HG03432 (cell line): Measurements from ENCODE around the gene MST1R.

Source experiments
- ATAC-seq: cut with Tn5 transposase; IDR thresholded peaks from one replicate; pipeline ENCODE4 v1.9.1; 2021; ENCODE audit warnings: mild to moderate bottlenecking, moderate library complexity; ENCODE audit not compliant: unreplicated experiment

The MST1R gene

DNA sequence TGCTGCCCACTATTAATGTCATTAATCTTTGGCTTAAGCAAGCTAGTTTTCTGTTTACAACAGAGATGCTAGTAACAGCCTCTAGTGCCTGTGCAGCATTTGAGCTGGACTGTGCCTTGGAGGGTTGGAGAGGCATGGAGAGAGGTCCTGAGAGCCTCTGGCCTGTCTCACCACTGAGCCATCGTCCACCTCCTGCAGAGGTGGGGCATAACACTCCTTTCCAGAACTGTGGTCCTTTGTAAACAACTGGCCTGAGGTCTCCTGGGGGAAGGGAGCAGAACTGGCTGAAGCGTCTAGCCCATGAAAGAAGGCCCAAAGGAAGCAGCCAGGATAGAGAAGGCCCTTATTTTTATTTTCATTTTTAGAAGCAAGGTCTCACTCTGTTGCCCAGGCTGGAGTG, 24.0 kb downstream of the MST1R start:
- ATAC-seq: no peak

DNA sequence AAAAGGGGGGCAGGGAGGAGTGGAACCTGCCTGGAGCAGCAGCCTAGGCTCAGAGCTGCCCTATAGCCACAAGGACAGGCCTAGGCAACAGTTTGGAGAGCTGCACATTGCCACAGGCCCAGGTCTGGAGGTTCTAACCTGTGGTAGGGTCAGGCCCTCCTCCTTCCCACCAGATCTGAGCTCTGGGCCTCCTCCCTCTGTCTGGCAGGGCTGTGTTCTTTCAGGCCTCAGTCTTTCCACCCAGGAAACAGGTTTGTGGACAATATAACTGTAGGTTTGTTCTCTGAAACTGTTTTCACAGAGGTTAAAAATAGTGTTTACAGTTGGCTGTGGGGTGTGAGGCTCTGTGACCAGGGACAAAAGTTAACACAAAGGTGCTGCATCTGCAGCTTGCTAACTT, 25.0 kb downstream of the MST1R start:
- no peak for ATAC-seq

DNA sequence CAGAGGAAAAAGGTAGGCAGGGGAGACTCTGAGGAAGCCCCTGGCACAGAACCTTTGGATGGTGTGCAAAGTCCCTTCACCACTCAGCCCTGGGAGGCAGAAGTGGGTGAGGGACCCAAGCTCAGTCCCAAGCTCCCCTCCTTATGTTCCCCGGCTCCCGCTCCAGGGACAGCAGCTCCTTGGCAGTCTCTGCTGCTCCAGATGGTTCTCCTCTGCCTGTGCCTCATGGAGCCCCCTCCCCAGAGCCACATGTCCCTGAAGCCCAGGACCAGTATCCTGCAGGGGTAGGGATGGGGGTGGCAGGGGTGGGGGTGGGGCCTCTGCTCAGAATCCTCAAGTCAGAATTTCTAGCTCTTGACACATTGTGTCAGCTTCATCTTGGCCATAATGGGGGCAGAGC, 26.0 kb downstream of the MST1R start:
- no peak for ATAC-seq

DNA sequence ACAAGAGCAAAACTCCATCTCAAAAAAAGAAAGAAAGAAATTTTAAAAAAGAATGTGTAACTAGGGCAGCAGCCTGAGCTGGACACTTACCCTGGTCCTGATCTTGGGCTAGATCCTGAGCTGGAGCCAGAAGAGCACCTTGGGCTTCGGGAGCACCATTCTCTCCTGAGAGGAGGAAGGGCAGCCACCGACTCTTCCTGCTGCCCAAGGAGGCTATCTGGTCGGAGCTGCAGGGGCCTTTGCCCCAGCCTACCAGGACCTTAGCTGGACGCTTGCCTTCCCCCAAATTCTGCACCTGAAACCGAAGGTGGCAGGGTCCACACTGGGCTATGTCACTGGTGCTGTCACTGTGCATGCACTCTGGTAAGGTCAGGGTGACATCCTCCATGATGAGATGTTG, 27.1 kb downstream of the MST1R start:
- no peak for ATAC-seq

DNA sequence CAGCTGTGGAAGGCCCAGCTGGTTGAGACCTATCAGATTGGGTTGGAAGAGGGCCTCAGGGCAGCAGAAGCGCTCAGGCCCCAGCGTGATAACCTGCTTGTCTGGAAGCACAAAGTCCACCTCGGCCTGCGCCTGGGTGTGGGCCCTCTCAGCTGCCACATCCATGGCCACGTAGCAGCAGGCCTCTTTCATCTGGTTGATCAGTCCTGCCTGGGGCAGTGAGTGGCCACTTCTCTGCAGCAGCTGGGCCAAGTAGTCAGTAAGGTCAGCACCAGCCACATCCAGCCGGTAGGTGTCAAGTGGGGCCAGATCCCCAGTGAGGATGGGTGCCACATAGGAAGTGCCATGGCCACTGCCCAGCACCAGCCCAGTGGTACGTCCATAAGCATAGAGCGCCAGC, 30.1 kb downstream of the MST1R start:
- ATAC-seq: no peak

DNA sequence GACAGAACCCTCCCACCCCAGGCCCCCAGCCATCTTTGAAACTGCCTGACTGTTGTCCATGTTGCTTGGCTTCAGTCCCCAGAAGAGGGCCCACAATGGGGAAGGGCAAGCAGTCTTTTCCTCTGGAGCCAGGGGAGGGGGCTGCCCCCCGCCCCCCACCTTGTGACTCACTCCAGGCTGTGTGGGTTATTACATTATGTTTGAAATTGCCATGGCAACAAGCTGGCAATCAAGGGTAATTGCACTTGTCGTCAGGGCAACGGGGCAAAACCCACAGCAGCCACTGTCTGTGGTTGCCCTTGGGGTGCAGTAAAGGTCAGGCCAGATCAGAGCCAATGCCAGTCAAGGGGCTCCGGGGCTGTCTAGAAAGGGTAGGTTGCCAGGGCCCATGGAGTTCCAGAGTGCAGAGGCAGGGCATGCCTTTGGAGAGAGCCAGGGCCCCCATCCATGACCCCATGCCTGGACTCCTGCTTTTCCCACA, 30.8 kb downstream of the MST1R start:
- ATAC-seq: no peak

DNA sequence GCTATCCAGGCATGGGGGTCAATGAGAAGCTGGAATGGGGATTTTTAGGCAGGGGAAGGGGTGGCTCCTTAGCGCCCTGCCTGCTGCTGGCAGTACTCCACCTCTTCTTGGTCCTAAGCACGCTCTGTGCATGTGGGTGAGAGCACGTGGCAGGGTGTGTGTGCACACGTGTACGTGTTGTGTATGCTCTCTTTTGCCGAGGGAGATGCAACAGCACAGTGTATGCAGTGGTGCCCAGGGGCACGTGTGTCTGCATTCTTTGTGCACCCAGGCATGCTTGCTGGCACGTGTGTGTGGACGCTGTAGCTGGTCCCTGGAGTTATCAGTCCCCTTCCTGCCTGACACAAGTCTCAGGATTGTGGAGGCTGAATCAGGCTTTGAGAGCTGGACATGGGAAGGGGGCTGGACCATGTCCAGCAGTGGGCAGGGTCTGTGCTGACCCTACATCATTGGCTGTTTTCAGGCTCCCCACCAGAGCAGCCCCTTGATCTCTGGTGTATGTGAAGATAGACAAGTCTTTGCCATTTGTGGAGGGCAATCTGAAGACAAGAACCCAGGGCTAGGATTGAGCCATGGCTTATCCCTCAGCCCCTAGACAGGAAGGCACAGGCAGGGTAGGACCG, 32.0 kb downstream of the MST1R start:
- no peak for ATAC-seq

DNA sequence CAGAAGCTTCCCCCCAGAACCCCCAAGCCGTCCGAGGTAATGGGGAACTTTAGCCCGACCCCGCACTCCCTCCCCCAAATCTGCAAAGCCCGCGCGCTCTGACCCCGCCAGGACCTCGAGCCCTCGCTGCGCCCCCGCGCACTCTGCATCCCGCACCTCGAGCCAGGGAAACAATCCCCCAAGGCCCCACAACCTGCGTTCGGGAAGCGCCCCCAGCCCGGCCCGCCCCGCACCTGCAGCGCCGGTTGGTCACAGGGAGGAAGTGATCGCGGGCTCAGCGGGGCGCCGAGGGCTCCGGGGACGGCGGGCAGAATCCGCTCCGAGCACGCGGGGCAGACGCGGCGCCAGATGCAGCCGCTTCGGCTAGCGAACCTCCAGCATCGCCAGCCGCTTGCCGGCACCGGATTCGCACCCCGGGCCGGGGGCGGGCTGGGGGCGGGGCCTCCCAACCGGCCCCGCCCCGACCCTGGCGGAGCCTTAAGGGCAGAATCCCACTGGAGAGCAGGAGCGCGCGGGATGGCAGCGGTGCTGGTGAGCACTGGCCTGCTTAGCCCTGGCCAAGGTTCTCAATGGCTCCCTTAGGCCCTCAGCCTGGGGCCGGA, 34.0 kb downstream of the MST1R start, which contains the start of gene CAMKV:
CAMKV (minus strand) TSS at position 382 of the 602 bp plus-strand sequence. CDS start 7,518 bp downstream, outside the sequence.
- no peak for ATAC-seq

DNA sequence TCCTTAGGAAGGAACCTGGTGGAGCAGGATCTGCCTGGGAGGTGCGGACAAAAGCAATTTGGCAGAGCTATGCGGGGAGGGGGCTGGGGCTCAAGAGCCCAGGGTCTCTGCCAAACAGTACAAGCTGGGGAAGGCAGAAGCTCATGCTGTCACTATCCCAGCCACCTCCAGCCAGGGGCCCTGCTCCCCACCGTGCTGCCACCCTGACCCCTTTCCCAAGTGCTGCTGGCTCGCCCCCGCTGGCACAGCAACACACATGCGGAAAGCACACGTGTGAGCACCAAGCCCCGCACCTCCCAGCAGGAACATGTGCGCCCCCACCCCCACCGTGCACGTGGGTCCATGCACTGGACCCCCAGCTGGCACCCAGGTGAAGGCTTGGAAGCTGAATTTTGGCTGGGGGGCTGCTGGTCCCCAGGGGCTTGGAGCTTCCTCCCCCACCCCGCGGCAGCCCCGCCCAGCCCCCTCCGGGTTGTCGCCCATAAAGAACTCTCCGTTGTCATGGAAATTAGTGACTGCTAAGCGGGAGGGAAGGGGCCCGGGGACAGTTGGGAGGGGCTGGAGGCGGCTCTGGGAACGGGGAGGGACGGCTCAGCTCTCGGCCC, 34.7 kb downstream of the MST1R start:
- no peak for ATAC-seq

DNA sequence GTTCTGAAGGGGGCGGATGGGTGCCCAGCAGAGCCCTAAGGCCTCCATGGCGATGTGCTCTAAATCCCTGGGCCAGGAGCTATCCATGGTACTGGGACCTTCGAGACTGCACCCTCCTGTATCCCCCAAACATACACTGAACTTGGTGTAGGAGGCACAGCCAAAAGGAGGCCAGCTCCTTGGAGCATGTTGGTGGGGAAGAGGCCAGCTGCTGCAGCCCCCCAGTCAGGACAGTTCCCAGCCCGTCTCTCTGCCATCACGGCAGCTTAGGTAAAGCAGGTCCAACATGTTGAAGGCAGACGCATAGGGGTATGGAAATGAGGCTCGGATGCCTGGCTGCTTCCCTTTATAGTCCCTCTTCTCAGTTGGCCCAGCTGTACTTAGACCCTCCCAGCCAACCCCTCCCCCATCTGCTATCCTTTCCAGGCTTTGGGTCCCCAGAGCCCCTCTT, 35.8 kb downstream of the MST1R start:
- no peak for ATAC-seq

DNA sequence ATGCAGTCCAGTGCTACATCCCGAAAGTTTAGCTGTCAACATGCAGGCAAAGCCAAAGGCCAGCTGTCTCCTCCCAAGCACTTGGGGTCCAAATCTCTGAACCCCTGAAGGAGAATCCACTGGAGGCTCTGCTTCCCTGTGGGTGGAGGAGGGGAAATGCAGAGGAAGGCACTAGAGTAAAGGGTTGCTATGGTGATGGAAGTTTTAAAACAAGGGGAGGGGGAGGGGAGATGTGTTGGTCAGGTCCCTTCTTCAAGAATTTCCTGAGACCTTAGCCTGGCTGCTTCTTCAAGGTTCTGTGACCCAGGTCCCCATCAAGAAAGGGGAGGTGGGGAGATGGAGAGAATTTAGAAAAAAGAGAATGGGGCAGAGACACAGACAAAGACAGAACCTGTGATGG, 36.3 kb downstream of the MST1R start:
- ATAC-seq: no peak

DNA sequence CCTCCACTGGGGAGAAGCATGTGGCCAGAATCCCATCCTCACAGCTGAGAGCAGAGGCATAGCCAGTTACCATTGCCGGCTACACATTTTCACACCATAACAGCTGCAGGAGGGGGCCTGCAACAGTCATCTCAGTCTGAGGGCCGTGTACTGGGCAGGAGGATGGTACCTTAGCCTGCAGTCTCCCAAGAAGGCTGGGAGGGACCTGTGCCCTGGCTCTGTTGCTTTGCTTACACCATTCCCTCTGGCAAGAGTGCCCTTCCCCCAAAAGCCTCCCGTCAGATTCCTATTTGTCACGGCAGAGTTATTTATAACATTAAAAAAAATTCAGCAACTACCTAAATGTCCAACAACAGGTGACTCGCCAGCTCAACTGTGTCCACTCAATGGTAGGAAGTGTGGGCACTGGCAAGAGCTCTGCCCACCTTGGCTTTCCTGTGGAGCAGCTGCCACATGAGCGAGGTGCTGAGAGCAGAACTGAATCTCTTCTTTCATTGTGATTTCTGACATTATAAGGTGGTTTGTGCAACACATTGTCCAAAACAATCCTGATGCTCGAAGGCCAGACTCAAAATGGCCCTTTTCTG, 38.4 kb downstream of the MST1R start:
- ATAC-seq: no peak

DNA sequence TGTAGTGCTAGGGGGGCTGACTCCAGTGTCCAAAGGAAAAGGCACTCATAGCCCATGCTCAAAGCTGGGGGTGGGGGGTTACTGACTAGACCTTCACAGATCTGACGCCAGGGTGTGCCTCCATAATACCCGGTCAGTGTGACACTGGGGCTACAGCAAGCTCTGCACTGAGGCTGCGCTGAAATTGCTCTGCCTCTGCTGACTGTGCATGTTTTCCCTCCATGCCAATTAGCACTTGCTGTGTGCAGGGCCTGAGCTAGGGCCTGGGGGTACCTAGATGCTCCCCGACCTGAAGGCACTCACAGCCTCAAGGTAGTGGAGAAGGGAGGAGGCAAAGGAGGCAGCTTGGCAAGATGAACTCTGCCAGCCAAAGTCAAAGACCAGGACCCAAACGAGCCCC, 39.2 kb downstream of the MST1R start:
- ATAC-seq: no peak

DNA sequence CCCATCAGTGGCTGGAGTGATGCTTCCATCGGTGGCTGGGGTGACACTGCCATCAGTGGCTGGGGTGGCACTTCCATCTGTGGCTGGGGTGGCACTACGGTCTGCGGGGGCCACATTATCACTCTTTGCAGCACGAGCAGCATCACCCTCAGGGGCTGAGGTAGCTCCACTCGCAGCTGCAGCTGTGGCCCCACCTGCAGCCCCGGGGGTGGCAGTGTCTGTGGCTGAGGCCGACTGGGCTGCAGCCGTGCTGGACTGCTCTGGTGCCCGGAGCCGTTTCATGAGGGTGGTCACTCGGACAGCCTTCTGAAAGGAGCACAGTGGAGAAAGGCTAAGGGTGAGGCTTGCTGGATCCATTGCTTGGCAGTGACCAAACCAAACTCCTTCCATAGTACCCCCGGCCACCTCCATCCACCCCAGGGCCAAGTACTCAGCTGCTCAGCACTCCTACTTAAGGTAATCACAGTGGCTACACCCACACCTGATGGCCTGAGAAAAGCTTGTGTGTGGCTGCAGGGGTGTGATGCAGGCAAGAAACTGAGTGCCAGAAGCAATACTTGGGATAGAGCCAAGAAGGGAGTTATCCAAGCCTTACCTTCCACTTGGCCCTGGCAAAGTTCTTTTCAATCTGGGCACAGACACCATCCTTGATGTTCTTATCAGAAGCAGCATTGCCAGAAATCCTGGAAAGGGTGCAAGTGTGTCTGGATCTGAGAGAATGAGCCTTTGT, 43.9 kb downstream of the MST1R start:
- no peak for ATAC-seq

DNA sequence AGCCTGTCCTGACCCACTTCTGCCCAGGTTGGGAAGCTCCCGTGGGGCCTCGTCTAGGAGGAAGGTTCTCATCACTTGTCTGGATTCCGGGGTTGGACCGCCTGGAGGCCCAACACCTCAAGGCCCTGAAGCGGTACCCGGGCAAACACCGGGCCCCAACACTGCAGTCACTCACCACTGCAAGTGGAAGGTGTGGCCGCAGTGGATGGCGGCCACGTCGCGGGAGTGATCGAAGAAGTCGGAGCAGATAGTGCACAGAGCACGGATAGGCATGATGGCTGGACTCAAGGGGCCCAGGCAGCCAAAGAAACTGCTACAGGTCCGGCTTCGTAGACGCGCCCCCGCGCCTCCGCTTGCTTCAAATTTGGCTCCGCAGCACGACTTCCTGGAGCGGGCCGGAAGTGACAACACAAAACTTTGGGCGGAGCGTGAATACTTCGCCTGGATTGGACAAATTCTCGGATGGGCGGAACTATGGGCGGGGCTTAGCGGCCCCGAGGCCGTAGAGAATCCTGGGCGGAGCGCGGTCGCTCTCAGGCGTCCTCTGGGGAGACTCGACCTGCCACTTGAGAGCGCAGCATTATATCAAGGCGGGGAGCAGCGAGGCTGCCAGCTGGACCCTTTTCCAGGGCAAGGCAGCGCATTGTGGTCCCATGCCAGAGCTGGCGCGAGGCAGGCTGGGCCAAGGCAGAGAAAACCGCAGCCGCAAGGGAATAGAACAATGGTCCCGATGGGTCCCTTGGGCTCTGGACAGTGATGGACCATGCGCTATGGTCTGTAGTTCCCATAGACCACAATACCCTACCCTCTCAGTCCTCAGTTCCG, 47.3 kb downstream of the MST1R start, which contains the start of gene TRAIP:
TRAIP (minus strand) TSS at position 384 of the 825 bp plus-strand sequence; CDS start at position 273, 111 bp downstream.
- peak; percentile 93 for ATAC-seq

DNA sequence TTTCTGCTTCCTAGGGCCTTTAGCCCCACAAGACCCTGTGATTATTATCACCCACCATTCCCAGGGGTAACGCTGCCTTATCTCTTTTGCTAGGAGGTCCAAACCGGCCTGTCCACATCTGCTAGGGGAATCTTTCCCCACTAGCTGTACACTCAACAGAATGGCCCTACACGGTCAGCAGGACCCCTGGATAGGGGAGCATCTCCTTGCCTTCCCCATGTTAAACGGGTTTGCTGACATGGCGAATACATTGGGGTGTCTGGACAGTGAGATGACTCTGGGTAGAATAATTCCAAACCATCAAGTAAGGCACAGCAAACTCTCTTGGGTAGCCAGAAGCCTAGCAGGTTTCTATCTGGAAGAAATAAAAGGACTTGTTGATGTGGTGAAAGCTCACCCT, 48.0 kb downstream of the MST1R start:
- no peak for ATAC-seq

DNA sequence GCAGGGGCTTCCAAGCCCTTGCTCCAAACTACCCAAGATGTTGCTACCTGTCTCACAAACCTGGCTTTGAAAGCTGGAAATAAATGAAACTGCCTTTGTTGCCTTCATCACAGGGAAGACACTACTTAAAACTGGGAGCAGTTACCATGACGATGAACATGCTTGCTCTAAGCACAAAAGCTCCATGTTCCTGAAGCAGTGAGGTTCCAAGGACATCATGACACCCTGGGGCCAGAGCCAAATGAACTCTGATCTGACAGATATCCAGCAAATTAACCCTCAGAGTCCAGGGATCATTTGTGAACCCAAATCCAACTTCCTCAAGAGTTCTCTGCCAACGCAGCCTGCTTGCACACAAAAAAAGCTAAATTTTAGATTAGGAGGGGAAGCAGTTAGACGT, 58.0 kb downstream of the MST1R start:
- no peak for ATAC-seq

DNA sequence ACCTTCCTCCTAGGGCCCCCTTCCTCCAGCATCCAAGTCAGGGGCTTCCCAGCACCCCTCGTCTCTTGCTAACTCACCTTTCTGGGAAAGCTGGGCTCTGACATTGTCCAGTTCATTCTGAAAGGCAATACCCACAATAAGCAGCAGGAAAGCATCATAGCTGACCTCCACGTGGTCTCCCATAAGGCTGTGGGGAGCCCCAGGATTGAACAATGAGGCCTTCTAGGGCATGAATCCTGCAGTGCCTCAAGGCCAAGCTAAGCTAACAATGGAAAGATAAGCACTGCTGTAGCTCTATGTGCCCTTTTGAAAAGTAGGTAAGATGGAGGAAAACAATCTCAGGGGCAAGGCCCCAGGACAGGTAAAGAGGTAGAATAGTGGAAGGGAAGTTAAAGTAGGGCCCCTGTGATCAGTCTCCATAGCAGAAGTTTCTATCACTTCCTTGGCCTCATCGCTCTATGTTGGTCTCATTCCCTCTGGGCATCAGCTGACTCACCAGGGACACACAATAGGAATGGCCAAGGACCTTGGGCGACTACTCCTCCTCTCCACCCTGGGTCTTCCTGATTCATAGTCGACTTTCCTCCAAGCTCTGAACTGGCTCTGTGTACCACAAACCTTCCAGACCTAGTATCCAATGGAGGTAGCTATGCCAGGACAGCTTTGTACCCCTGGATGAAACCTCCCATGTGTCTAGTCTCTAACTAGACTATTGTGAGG, 59.0 kb downstream of the MST1R start:
- no peak for ATAC-seq

DNA sequence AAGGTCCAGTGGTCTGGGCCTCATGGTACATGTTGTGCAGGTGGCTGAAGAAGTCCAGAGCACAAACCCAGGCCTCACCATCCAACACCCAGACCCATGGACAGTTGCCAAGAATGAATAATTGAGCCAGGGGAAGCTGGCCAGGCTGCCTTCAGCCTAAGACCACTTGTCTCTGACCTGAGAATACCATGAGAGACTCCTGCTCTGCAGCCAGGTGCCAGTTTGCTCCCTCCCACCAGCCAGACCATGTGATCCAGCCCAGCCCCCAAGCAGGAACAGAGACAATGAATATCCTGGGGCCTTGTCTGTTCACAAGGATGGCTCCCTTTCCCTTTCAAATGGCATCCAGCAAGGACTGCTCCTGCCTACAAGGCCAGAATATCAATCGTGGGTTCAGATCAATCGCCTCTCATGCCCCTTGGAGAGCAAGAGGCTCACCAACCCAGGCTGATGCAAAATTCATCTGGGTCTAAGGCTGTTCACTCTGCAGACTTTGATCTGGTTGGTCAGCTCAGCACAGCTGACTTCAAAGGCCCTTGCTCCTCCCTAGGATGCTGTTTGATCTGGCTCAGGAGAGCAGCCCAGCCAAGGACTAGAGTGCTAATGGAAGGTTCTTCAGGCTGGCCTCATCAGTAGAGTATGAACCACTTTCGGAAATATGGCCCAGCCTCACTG, 60.7 kb downstream of the MST1R start:
- ATAC-seq: no peak
